Peyer's patch (tissue), 4 donors: ENCODE results near the gene S1PR2.
"Not testable (repeated sequence)": the region's sequence is repeated elsewhere in the genome, so short reads cannot be mapped to it uniquely, and the experiment has no call there.

Experiments
- POLR2A ChIP-seq, 2 donors: fragments of 450-650 bp; IDR thresholded peaks; one replicate each; pipeline ENCODE4 v1.5.1; 2017; ENCODE audit warnings: antibody characterized with exemption in 2 of 2, mild to moderate bottlenecking in 2 of 2, moderate library complexity in 2 of 2
- TF ChIP-seq, protein P1 (sequence below), 6 experiments: fragments of 450-650 bp in 4 of 6; fragments of 200-600 bp in 2 of 6; sonication (generic) in 1 of 6; IDR thresholded peaks; one replicate each; pipeline ENCODE4 v1.5.1; 2017 to 2019; ENCODE audit warnings: antibody characterized with exemption in 6 of 6, mild to moderate bottlenecking in 3 of 6, moderate library complexity in 1 of 6

DNA sequence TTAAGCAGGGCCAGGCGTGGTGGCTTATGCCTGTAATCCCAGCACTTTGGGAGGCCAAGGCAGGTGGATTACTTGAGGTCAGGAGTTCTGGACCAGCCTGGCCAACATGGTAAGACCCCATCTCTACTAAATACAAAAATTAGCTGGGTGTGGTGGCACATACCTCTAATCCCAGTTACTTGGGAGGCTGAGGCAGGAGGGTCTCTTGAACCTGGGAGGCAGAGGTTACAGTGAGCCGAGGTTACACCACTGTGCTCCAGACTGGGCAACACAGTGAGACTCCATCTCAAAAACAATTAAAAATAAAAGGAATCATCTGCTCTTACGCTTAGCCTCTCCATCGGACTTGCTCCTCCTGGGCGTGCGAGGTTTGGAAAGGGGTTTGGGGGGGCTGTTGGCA is 51.1 kb downstream of the S1PR2 start:
- TF ChIP-seq, protein P1, sequence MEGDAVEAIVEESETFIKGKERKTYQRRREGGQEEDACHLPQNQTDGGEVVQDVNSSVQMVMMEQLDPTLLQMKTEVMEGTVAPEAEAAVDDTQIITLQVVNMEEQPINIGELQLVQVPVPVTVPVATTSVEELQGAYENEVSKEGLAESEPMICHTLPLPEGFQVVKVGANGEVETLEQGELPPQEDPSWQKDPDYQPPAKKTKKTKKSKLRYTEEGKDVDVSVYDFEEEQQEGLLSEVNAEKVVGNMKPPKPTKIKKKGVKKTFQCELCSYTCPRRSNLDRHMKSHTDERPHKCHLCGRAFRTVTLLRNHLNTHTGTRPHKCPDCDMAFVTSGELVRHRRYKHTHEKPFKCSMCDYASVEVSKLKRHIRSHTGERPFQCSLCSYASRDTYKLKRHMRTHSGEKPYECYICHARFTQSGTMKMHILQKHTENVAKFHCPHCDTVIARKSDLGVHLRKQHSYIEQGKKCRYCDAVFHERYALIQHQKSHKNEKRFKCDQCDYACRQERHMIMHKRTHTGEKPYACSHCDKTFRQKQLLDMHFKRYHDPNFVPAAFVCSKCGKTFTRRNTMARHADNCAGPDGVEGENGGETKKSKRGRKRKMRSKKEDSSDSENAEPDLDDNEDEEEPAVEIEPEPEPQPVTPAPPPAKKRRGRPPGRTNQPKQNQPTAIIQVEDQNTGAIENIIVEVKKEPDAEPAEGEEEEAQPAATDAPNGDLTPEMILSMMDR (IDR thresholded peaks at IDR 0.05), result not testable (repeated sequence)
- TF ChIP-seq POLR2A (IDR thresholded peaks at IDR 0.05), result not testable (repeated sequence)
